Measurements from ENCODE around the gene TTLL9.

TTLL9 gene

GRCh38 chr20:31951203-31951529, 80.7 kb downstream of the TTLL9 start:
- Histone ChIP-seq H3K4me3 (ENCODE audit: low read depth, low read length) (peak overlapping the region; percentile 86), H3K27me3 (replicated peaks) (no peaks in the 10 kb centered on the region), H3K36me3 (replicated peaks) (peaks cover 25% of the 10 kb centered on the region), H3K27ac (peak overlapping the region; percentile 54)
- no peak for TF ChIP-seq CTCF (IDR thresholded peaks at IDR 0.05; ENCODE audit: low read depth, low read length, missing control alignments)
- in situ Hi-C loops (cut with HindIII; ENCODE audit: low pct_ligation_motif_present, low sequenced_read_pairs), result no loop called here
- DNase-seq, result no peak

- Histone ChIP-seq H3K27me3 (replicated peaks) (peaks cover 4% of the 10 kb centered on the region), H3K4me3 (ENCODE audit: low read depth, low read length) (peak within 1 kb of the TSS; percentile 86), H3K27ac (peak within 1 kb of the TSS; percentile 54), H3K36me3 (replicated peaks) (peaks cover 24% of the 10 kb centered on the region)
- peak; percentile 98 for TF ChIP-seq CTCF (IDR thresholded peaks at IDR 0.05; ENCODE audit: low read depth, low read length, missing control alignments)
- peak; percentile 92 for DNase-seq
- in situ Hi-C loops (cut with HindIII; ENCODE audit: low pct_ligation_motif_present, low sequenced_read_pairs), result no loop called here
Measured at GRCh38 chr20:31951530-31952453, 81.4 kb downstream of the TTLL9 start, which contains the start of gene PDRG1. Gene PDRG1 (minus strand): TSS chr20:31952046. CDS start chr20:31951961, 85 bp downstream.

GRCh38 chr20:31953556-31954148, 83.2 kb downstream of the TTLL9 start:
- no peak for DNase-seq
- Histone ChIP-seq H3K27ac (no peak overlapping the region), H3K27me3 (replicated peaks) (peaks cover 4% of the 10 kb centered on the region), H3K36me3 (replicated peaks) (peaks cover 6% of the 10 kb centered on the region), H3K4me3 (ENCODE audit: low read depth, low read length) (no peak overlapping the region)
- in situ Hi-C loops (cut with HindIII; ENCODE audit: low pct_ligation_motif_present, low sequenced_read_pairs), result no loop called here
- TF ChIP-seq CTCF (IDR thresholded peaks at IDR 0.05; ENCODE audit: low read depth, low read length, missing control alignments), result no peak

- no peak overlapping the region for H3K27ac ChIP-seq
- no peak overlapping the region for H3K4me3 ChIP-seq (ENCODE audit: low read depth, low read length)
- no peaks in the 10 kb centered on the region for H3K36me3 ChIP-seq (replicated peaks)
- no peak for TF ChIP-seq CTCF (IDR thresholded peaks at IDR 0.05; ENCODE audit: low read depth, low read length, missing control alignments)
- peaks cover 4% of the 10 kb centered on the region for H3K27me3 ChIP-seq (replicated peaks)
- in situ Hi-C loops (cut with HindIII; ENCODE audit: low pct_ligation_motif_present, low sequenced_read_pairs), result no loop called here
- DNase-seq, result no peak
Measured at GRCh38 chr20:31954500-31954899, 84.1 kb downstream of the TTLL9 start.

GRCh38 chr20:31956556-31957526, 86.4 kb downstream of the TTLL9 start:
- in situ Hi-C loops (cut with HindIII; ENCODE audit: low pct_ligation_motif_present, low sequenced_read_pairs), result no loop called here
- no peak for DNase-seq
- no peaks in the 10 kb centered on the region for H3K36me3 ChIP-seq (replicated peaks)
- no peak overlapping the region for H3K4me3 ChIP-seq (ENCODE audit: low read depth, low read length)
- no peak overlapping the region for H3K27ac ChIP-seq
- H3K27me3 ChIP-seq (replicated peaks), result peaks cover 8% of the 10 kb centered on the region
- no peak for TF ChIP-seq CTCF (IDR thresholded peaks at IDR 0.05; ENCODE audit: low read depth, low read length, missing control alignments)

Measured in brain microvascular endothelial cell (primary cell).